ENCODE results near the gene DNMT3L. TPM values are rescaled to one million over a fixed set of nuclear protein-coding genes. Genes with fewer than 3 reads are reported as not detected.
"Not testable (repeated sequence)": the region's sequence is repeated elsewhere in the genome, so short reads cannot be mapped to it uniquely, and the experiment has no call there.

Gene DNMT3L
- total RNA-seq, 4 donors from 2014 or later: not detected

GRCh38 chr21:44229561-44229960 lies 32.1 kb downstream of the DNMT3L start:
- H3K9me3 ChIP-seq; H3K27me3 ChIP-seq; H3K4me3 ChIP-seq; intact Hi-C loops (cut with DNase I); H3K27ac ChIP-seq (replicated peaks in 1 of 4); H3K4me1 ChIP-seq; H3K36me3 ChIP-seq; DNase-seq (ENCODE audit: extremely low spot score): not testable (repeated sequence)
- no CpG with 5 or more reads among the region's 22 CpGs for WGBS

- intact Hi-C loops (cut with DNase I); H3K27me3 ChIP-seq; H3K4me3 ChIP-seq; H3K27ac ChIP-seq (replicated peaks in 1 of 4); H3K36me3 ChIP-seq; DNase-seq (ENCODE audit: extremely low spot score); H3K9me3 ChIP-seq; H3K4me1 ChIP-seq: not testable (repeated sequence)
- WGBS: no CpG with 5 or more reads among the region's 13 CpGs
Measured at GRCh38 chr21:44228109-44228508, 33.6 kb downstream of the DNMT3L start.

DNA sequence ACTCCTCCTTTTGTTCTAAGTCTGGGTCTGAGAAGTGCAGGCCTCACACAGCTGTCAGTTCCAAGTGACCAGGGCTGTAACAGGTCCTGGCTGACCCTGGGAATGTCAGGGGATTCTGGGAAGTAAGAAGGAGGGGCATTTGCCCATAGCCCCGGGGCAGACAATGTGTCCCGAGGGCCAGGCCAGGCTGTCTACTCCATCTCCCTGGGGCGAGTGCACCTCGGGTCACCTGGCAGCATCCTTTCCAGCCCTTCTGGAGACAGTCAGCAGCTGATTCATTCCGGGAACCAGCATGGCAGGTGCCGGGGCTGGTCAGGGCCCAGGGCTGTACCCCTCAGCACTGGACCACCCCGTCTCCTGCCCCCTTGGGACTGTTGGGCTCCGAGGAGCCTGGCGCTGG lies 34.1 kb downstream of the DNMT3L start:
- H3K36me3 ChIP-seq; H3K27ac ChIP-seq (replicated peaks in 1 of 4); H3K4me1 ChIP-seq; H3K27me3 ChIP-seq; DNase-seq (ENCODE audit: extremely low spot score); H3K9me3 ChIP-seq; intact Hi-C loops (cut with DNase I); H3K4me3 ChIP-seq: not testable (repeated sequence)
- no CpG with 5 or more reads among the region's 9 CpGs for WGBS

DNA sequence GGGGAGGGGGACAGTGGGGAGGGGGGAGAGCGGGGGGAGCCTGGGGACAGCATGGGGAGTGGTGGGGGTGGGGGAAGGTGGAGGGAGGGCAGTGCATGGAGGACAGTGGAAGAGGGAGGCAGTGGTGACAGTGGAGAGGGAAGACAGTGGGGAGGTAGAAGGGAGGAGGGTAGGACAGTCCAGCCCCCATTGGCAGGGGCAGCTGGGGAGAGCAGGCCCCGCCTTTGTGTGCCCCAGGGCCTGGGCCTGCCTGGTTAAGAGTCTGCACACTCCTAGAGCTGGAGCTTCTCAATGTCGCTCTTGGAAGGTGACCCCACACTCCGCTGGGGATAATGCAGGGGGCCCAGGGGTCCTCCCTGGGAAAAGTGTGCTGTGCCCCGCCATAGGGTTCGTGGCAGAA lies 36.1 kb downstream of the DNMT3L start:
- H3K4me3 ChIP-seq; H3K9me3 ChIP-seq; DNase-seq (ENCODE audit: extremely low spot score); H3K27me3 ChIP-seq; H3K4me1 ChIP-seq; intact Hi-C loops (cut with DNase I); H3K27ac ChIP-seq (replicated peaks in 1 of 4); H3K36me3 ChIP-seq: not testable (repeated sequence)
- no CpG with 5 or more reads among the region's 6 CpGs for WGBS

GRCh38 chr21:44223334-44223733 lies 38.4 kb downstream of the DNMT3L start:
- no CpG with 5 or more reads among the region's 5 CpGs for WGBS
- H3K4me1 ChIP-seq; H3K9me3 ChIP-seq; intact Hi-C loops (cut with DNase I); H3K27ac ChIP-seq (replicated peaks in 1 of 4); H3K4me3 ChIP-seq; H3K27me3 ChIP-seq; DNase-seq (ENCODE audit: extremely low spot score); H3K36me3 ChIP-seq: not testable (repeated sequence)

DNA sequence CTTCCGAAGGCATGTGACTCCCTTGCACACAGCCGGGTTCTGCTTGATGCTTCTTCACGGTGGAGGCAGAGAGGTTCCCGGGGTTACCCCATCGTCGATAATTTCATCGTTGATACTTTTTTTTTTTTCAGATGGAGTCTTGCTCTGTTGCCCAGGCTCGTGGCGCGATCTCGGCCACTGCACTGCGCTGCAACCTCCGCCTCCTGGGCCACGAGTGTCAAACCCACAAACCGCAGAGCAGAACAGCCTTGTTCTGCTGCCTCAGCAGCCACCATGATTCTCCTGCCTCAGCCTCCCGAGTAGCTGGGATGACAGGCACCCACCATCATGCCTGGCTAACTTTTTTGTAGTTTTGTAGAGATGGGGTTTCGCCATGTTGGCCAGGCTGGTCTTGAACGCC lies 41.0 kb downstream of the DNMT3L start:
- WGBS: no CpG with 5 or more reads among the region's 18 CpGs
- H3K4me1 ChIP-seq; H3K4me3 ChIP-seq; H3K27ac ChIP-seq (replicated peaks in 1 of 4); H3K36me3 ChIP-seq; intact Hi-C loops (cut with DNase I); H3K9me3 ChIP-seq; DNase-seq (ENCODE audit: extremely low spot score); H3K27me3 ChIP-seq: not testable (repeated sequence)

DNA sequence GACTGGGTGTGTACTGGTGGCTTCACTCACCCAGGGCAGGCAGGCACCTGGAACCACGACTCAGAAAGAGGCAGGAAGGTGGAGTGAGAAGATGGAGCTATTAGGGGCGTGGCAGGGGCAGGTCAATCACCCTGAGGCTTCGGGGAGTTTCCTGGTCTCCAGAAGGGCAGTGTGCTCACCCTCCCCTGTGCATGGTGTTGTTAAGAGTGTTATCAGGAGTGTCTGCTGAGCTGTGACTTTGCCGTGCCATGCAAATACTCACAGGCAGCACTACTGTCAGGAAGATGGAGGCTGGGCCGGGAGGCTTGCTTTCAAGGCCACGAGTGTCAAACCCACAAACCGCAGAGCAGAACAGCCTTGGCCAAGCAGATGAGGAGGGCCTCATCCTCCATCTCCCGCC lies 43.2 kb downstream of the DNMT3L start:
- H3K4me3 ChIP-seq; DNase-seq (ENCODE audit: extremely low spot score); H3K4me1 ChIP-seq; H3K27me3 ChIP-seq; H3K27ac ChIP-seq (replicated peaks in 1 of 4); intact Hi-C loops (cut with DNase I); H3K9me3 ChIP-seq; H3K36me3 ChIP-seq: not testable (repeated sequence)
- no CpG with 5 or more reads among the region's 8 CpGs for WGBS

GRCh38 chr21:44211978-44212377 lies 49.7 kb downstream of the DNMT3L start:
- intact Hi-C loops (cut with DNase I); H3K27ac ChIP-seq (replicated peaks in 1 of 4); H3K4me3 ChIP-seq; DNase-seq (ENCODE audit: extremely low spot score); H3K4me1 ChIP-seq; H3K36me3 ChIP-seq; H3K9me3 ChIP-seq; H3K27me3 ChIP-seq: not testable (repeated sequence)
- 75% methylated on average over 2 of the region's 2 CpGs for WGBS

DNA sequence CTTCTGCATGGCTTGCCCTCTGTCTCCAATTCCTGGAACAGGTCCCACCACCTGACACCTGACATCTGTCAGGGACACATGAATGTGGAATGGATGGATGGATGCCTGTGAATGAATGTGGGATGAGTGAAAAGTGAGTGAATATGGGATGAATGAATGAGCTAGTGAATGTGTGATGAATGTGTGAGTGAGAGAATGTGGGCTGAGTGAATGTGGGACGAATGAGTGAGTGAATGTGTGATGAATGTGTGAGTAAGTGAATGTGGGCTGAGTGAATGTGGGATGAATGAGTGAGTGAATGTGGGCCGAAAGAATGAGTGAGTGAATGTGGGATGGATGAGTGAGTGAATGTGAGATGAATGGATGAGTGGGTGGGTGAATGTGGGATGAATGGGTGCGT lies 50.1 kb downstream of the DNMT3L start:
- WGBS: 93% methylated on average over 3 of the region's 3 CpGs
- DNase-seq (ENCODE audit: extremely low spot score); H3K36me3 ChIP-seq; H3K9me3 ChIP-seq; H3K27ac ChIP-seq (replicated peaks in 1 of 4); intact Hi-C loops (cut with DNase I); H3K4me1 ChIP-seq; H3K4me3 ChIP-seq; H3K27me3 ChIP-seq: not testable (repeated sequence)

- H3K4me1 ChIP-seq; H3K27me3 ChIP-seq; H3K27ac ChIP-seq (replicated peaks in 1 of 4); DNase-seq (ENCODE audit: extremely low spot score); intact Hi-C loops (cut with DNase I); H3K4me3 ChIP-seq; H3K36me3 ChIP-seq; H3K9me3 ChIP-seq: not testable (repeated sequence)
- WGBS: no CpG with 5 or more reads among the region's 15 CpGs
Measured at GRCh38 chr21:44207860-44208646, 53.6 kb downstream of the DNMT3L start.

DNA sequence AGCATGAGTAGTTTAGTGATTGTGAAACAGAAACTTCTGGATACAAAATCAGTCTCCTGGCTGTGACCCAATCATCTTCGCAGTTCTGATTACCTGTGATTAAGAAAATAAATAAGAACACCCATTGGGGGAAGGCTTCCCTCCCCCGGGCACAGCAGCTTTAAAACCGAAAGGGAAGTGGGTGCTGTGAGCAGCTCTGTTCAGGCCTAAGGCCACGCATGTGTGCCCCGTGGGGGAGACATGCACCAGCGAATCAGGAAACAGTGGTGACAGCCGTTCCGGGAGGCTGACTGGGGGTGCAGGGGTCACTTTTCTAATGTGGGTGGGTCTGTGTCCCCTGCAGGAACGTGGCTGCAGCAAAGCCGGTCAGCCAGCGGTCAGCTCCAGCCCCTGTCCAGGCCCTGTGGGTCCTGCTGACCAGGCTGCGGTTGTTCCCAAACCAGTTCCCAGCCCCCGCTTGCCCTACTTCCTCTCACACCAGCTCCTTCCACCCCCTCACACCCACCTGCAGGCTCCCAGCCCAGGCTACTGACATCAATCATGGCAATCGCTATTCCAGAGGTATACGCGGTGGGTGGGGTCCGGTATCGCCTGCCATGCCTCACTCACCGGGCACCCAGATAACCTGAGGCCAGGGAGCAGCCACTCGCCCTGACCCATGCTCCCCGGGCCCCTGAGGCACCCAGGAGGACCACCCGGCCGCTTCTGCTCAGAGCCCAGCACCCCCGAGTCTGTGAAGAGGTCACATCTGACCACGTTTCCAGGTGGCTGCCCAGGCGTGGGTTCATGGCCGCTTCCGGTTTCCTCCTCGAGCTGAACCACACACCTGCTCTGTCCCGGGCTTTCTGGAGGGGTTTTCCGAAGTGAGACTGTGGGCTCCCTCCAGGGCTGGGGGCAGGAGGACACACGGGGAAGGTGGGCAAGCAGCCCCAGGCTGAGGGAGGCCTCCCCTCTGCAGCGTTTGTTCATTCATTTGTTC lies 54.7 kb downstream of the DNMT3L start:
- H3K4me3 ChIP-seq; H3K27me3 ChIP-seq; intact Hi-C loops (cut with DNase I); H3K9me3 ChIP-seq; DNase-seq (ENCODE audit: extremely low spot score); H3K4me1 ChIP-seq; H3K27ac ChIP-seq (replicated peaks in 1 of 4); H3K36me3 ChIP-seq: not testable (repeated sequence)
- WGBS: no CpG with 5 or more reads among the region's 33 CpGs

DNA sequence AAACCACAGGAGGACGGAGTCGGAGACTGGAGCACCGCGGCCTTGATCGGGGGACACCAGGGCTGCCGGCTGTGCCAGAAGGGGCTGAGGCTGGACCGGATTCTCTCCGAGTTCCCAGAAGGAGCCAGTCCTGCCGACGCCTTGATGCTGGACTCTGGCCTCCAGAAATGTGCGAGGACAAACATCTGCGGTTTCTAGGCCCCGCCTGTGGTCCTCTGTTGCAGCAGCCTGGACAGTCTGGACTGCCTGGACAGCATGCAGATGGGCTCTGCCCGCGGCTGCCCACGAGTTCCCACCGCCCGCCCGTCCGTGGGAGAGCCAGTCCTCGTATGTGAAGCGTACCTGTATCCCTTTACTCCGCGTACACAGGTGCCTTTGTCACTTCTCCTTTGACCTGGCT lies 55.5 kb downstream of the DNMT3L start:
- H3K4me1 ChIP-seq; DNase-seq (ENCODE audit: extremely low spot score); intact Hi-C loops (cut with DNase I); H3K9me3 ChIP-seq; H3K36me3 ChIP-seq; H3K27ac ChIP-seq (replicated peaks in 1 of 4); H3K27me3 ChIP-seq; H3K4me3 ChIP-seq: not testable (repeated sequence)
- no CpG with 5 or more reads among the region's 24 CpGs for WGBS
